EH (cell line): ENCODE measurements around the gene BTBD17.

Experiments used
- DNase-seq: peaks from one replicate; pipeline ENCODE4 v3.0.0-alpha.2; 2015; ENCODE audit warnings: low read depth

Gene BTBD17

DNA sequence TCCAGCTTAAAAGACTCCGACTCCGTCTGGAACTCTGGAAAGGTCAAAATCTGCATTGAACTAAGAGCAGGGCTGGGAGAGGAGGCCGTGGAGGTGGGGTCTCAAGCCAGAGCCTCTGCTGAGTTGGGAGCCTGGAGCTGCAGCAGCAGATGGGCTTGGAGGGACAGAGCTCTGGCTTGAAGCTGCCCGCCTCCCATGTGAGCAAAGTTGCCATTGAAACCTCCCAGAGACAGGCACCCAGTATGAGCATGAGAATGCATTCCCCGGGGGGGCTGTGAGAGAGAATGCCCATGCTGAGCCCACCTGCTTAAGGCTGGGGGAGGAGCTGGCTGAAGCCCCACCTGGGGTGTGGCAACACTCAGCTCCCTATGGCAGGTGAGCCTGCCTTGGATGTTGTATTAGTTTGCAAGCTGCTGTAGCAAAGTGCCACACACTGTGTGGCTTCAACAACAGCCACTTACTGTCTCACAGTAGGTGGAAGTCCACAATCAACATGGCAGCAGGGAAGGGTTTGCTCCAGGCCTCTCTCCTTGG, 26.1 kb downstream of the BTBD17 start:
- no peak for DNase-seq

GRCh38 chr17:74334393-74335039, 27.2 kb downstream of the BTBD17 start:
- no peak for DNase-seq

GRCh38 chr17:74332763-74333283, 28.8 kb downstream of the BTBD17 start:
- DNase-seq = no peak

DNA sequence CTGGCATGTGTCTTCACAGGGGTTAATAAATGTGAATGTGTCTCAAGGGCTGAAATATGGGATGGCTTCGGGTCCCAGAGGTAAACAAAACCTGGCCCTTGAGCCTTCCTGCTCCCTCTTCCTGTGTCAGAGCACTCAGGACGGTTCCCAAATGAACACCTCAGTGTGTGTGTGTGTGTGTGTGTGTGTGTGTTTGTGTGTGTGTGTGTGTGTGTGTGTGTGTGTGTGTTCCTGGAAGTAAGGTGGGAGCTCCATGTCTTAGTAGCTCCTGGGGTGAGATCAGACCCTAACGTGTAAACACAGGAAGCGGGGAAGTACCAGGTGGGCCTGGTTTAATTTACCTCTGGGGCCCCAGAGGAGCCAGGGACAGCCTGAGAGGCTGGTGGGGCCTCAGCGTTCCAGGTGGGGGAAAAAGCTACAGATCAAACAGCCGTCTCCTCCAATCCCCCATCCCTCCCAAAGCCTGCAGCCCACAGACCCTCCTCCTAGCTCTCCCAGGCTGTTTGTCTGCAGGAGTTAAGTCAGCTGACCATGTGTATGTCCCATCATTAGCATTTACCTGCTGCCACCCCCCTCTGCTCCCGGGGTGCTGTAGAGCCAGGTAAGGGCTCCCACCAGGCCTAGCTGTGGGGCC, 29.5 kb downstream of the BTBD17 start:
- DNase-seq = no peak

- no peak for DNase-seq
Measured at GRCh38 chr17:74330446-74330845, 31.2 kb downstream of the BTBD17 start.

DNA sequence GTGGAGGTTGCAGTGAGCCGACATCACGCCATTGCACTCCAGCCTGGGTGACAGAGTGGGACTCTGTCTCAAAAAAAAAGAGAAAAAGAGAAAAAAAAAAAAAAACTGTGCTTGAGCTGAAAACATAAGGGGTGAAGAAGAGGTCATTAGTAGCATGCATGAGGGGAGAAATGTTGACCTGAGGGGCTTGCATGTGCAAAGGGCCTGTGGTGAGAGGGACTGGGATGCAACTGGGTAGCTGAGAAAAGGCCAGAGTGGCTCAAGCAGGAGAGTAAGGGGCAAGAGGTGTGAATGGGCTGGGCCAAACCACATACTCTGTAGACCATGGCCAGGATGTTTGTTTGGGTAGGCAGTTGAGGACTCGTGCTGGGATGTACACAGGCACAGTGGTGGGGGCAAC, 32.3 kb downstream of the BTBD17 start:
- no peak for DNase-seq

DNA sequence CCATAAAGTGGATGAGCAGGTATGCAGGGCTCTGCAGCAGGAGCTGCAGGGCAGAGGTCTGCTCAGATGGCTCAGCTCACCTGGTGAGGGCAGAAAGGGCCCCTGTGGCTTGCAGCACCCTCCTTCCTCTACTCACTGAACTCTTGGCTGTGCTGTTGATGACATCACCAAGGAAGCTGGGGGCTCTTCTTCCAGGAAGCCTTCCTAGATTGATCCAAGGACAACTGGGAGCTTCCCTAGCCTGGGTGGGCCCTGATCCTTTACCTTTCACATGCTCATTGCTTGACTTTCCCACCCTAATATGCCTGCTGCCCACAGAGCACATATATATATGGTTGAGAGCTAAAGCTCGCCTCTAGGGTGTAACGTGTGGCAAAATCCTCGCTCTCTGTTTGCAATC, 33.2 kb downstream of the BTBD17 start:
- no peak for DNase-seq

GRCh38 chr17:74326506-74326905, 35.2 kb downstream of the BTBD17 start:
- DNase-seq = no peak

- no peak for DNase-seq
Measured at GRCh38 chr17:74325743-74326379, 35.8 kb downstream of the BTBD17 start, which contains the start of gene KIF19. Gene KIF19 (plus strand): TSS chr17:74326226. CDS start chr17:74326350, 124 bp downstream.

DNA sequence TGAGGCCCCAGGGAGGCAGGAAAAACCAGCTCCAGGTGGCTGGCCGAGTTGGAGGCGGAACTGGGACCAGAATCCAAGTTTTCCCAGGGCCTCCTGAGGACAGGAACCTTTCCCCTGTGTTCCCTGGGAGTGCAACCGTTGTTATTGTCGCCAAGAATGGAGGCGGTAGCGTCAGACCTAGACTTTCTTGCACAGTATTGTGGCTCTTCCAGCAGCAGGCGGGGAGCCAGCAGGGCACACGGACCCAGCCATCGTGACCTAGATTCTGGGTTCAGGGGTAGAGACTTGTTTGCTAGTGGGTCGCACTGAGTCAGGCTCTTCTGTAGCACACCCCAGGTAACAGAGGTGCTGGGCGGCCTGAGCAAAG, 36.3 kb downstream of the BTBD17 start:
- no peak for DNase-seq

- DNase-seq = no peak
Measured at GRCh38 chr17:74324521-74324920, 37.1 kb downstream of the BTBD17 start.

DNA sequence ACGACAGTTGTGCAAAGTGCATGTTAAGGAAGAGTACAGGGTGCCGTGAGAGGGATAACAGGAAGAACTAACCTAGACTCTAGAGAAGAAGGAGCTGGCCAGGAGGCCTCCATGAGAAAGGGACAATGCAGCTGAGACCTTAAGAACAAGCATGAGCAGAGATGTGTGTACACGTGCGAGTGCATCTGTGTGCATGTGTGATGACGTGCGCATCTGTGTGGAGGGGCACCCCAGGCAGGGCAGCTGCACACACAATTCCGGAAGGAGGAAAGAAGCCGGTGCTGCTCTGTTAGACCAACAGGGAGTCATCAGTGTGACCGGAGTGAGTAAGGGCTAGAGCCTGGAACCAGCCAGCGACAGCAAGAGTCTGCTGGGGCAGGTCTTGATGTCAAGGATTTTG, 43.3 kb downstream of the BTBD17 start:
- DNase-seq = no peak

DNA sequence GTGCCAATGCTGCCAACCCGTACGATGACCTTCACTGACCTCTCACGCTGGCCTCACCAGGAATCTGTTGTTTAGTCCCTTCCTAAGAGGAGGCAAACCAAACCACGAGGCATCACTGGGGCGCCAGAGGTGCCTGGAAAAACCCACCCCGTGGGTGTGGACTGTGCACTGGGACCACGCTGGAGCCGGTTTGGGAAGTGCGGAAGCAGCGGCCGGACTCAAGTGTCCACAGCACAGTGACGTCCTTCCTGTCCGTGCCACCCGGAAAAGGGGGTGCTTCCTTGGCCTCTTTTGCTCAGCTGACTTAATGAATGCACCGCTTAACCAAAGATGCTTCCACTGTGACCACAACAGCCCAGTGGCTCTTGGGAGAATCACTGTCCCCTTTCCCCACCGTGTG, 44.6 kb downstream of the BTBD17 start:
- DNase-seq = no peak

- DNase-seq = no peak
Measured at GRCh38 chr17:74316220-74316619, 45.4 kb downstream of the BTBD17 start.

- DNase-seq = no peak
Measured at GRCh38 chr17:74314877-74315276, 46.8 kb downstream of the BTBD17 start.

DNA sequence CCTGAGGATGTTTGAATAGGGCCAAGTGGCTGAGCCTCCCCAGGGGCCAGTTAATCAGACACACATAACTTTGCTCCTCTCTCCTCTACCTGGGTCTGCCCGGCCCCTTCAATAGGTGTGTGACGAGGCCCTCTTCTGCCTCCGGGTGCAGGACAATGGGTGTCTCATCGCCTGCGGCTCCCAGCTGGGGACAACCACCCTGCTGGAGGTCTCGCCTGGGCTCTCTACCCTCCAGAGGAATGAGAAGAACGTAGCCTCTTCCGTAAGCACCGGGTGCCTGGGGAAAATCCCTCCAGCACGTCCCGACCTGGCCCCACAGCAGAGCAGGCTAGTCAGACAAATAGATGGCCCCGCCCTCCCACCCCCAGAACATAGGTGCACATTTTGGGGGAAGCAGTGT, 51.8 kb downstream of the BTBD17 start:
- no peak for DNase-seq

- DNase-seq = no peak
Measured at GRCh38 chr17:74307984-74308773, 53.5 kb downstream of the BTBD17 start.
